ENCODE results near the gene ATP13A2.

GRCh38 chr1:17055801-17056200 is 44.1 kb upstream of the ATP13A2 start:
- no peak for TF ChIP-seq CTCF (conservative IDR thresholded peaks at IDR 0.05; ENCODE audit: low read length)
- no peak for TF ChIP-seq EZH2phosphoT487 (IDR thresholded peaks at IDR 0.05; ENCODE audit: borderline replicate concordance, low read depth, low read length)
